Measurements from ENCODE around the gene TMEM212. TPM values are rescaled to one million over a fixed set of nuclear protein-coding genes. Genes with fewer than 3 reads are reported as not detected.

The TMEM212 gene
- total RNA-seq, 1 experiment from 2014 or later: not detected

DNA sequence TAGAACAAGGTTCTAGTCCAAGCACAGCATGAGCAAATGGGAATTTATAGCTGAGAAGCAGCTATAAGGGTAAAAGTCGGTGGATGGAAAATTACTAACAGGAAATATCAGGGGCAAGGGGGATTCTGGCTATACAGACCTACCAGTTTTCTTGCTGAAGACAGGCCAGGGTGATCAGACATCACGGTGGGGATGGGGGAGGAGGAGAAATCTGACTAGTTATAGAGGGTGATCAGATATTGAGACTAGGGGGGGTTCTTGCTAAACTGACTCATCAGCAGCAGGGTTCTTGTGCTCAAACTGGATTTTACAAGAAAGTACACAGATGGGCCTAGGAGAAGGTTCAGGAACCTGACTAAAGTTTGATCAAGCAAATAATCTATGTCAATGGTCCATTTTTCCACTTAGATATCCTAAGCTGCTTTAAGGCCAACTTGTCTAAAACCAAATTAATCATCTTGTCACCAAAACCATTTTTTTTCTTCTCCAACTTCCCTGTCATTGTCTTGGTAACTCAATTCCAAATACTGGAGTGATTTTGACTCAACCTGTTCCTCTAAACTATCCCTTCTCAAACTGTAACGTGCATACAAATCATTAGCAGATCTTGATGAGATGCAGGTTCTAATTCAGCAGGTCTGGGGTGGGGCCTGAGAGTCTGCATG, 4.6 kb downstream of the TMEM212 start:
- DNase-seq: no peak
- H3K4me1 Mint-ChIP-seq (ENCODE audit: low read depth, unreplicated experiment): peaks cover 26% of the 10 kb centered on the region
- no peak overlapping the region for H3K4me3 Mint-ChIP-seq (ENCODE audit: unreplicated experiment)
- intact Hi-C loops (cut with micrococcal nuclease; ENCODE audit: unreplicated experiment): no loop called here
- no peak overlapping the region for H3K4me3 ChIP-seq (ENCODE audit: low read depth, low read length)
- peaks cover 3% of the 10 kb centered on the region; the same call in 1 of the 2 replicates for H3K9me3 ChIP-seq
- H3K36me3 ChIP-seq (ENCODE audit: control insufficient read depth, insufficient read depth, low read length): no peaks in the 10 kb centered on the region
- CTCF ChIA-PET: no interaction called here
- no TSS peak for BruUV-seq (replicated peaks)
- H3K27me3 ChIP-seq (replicated peaks; ENCODE audit: control insufficient read depth, insufficient read depth, low read length): no peaks in the 10 kb centered on the region
- H3K27ac Mint-ChIP-seq (ENCODE audit: unreplicated experiment): no peak overlapping the region
- H3K9me3 Mint-ChIP-seq (ENCODE audit: unreplicated experiment): peaks cover 23% of the 10 kb centered on the region
- H3K36me3 Mint-ChIP-seq (ENCODE audit: insufficient read depth, unreplicated experiment): no peaks in the 10 kb centered on the region
- no peak for TF ChIP-seq CTCF (IDR thresholded peaks at IDR 0.05; ENCODE audit: insufficient read depth in 1 of 2, low read depth in 1 of 2, low read length in 1 of 2, severe bottlenecking in 1 of 2, unreplicated experiment in 1 of 2)
- H3K27me3 Mint-ChIP-seq (ENCODE audit: insufficient read depth, unreplicated experiment): no peaks in the 10 kb centered on the region
- peaks cover 14% of the 10 kb centered on the region for H3K4me1 ChIP-seq
- POLR2A ChIA-PET: no interaction called here

DNA sequence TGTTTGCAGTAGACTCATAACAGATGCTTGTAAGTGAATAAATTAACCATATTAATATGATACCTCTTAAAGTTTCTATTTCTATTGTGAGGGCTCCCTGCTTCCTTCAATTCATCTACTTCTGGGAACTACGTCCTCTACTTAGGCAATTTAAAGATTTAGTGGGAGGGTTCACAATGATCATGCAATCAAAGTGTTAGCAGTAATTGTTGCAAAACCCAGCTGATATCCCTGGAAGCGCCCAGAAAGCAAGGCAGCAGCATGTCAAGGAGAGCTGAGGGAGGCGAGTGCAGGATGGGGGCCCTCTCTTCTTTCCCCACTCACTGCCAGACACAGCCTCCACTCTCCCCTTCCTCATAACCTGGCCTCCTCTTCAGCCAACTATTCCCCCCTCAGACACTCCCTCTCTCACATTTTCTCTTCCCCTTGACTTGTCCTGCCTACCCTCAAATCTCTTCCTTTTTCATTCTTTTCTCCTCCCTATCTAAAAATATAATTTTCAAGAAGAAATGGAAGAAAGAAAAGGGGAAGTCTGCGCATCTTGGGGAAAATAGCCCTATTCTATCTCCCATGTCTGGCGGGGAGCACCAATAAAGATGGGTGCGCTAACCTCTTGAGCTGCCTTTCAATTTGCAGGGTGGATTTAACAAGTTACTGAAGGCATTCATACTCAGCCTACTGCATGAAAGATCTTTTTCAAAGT, 6.6 kb downstream of the TMEM212 start:
- H3K4me3 Mint-ChIP-seq (ENCODE audit: unreplicated experiment): no peak overlapping the region
- TF ChIP-seq CTCF (IDR thresholded peaks at IDR 0.05; ENCODE audit: insufficient read depth in 1 of 2, low read depth in 1 of 2, low read length in 1 of 2, severe bottlenecking in 1 of 2, unreplicated experiment in 1 of 2): no peak
- peaks cover 8% of the 10 kb centered on the region for H3K4me1 ChIP-seq
- H3K9me3 Mint-ChIP-seq (ENCODE audit: unreplicated experiment): peaks cover 35% of the 10 kb centered on the region
- peaks cover 23% of the 10 kb centered on the region for H3K4me1 Mint-ChIP-seq (ENCODE audit: low read depth, unreplicated experiment)
- intact Hi-C loops (cut with micrococcal nuclease; ENCODE audit: unreplicated experiment): no loop called here
- H3K36me3 ChIP-seq (ENCODE audit: control insufficient read depth, insufficient read depth, low read length): no peaks in the 10 kb centered on the region
- BruUV-seq (replicated peaks): no TSS peak
- H3K36me3 Mint-ChIP-seq (ENCODE audit: insufficient read depth, unreplicated experiment): no peaks in the 10 kb centered on the region
- ChIA-PET CTCF (no interaction called here), POLR2A (no interaction called here)
- no peaks in the 10 kb centered on the region for H3K27me3 Mint-ChIP-seq (ENCODE audit: insufficient read depth, unreplicated experiment)
- H3K27ac Mint-ChIP-seq (ENCODE audit: unreplicated experiment): no peak overlapping the region
- H3K27me3 ChIP-seq (replicated peaks; ENCODE audit: control insufficient read depth, insufficient read depth, low read length): no peaks in the 10 kb centered on the region
- peaks cover 16% of the 10 kb centered on the region for H3K9me3 ChIP-seq
- DNase-seq: no peak
- no peak overlapping the region for H3K4me3 ChIP-seq (ENCODE audit: low read depth, low read length)

DNA sequence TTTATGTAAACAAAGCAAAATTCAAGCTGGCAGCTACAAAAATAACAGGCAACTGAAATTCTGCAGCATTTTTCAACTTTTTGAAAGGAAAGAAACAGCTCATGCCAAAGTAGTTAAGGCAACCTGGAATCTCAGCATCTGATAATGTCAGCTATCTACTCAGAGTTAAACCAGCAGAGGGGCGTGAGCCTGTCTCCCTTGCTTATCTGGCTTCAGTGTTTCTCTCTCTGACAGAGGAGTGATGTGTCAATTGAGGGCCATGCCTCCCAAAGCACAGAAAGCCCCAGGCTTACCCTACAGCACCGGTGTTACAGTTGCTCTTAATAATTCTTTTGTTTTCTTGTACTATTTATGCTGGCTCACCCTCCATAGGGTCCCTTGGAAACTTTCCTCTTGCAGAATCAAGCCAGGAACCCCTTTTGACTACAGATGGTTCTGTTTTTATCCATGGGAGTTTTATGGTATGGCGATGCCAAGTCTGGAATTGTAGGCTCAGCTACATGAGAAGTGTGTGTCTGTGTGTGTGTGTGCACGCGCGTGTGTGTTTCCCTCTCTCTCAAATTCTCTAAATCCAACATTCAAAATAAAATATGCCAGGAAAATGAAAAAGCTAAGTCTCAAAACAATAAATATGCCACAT, 7.3 kb downstream of the TMEM212 start:
- ChIA-PET CTCF (no interaction called here), POLR2A (no interaction called here)
- intact Hi-C loops (cut with micrococcal nuclease; ENCODE audit: unreplicated experiment): no loop called here
- Histone ChIP-seq H3K27me3 (replicated peaks; ENCODE audit: control insufficient read depth, insufficient read depth, low read length) (no peaks in the 10 kb centered on the region), H3K4me3 (ENCODE audit: low read depth, low read length) (no peak overlapping the region), H3K36me3 (ENCODE audit: control insufficient read depth, insufficient read depth, low read length) (no peaks in the 10 kb centered on the region), H3K9me3 (peaks cover 22% of the 10 kb centered on the region), H3K4me1 (peaks cover 2% of the 10 kb centered on the region)
- Mint-ChIP-seq H3K27ac (ENCODE audit: unreplicated experiment) (peak overlapping the region; percentile 44), H3K9me3 (ENCODE audit: unreplicated experiment) (peaks cover 29% of the 10 kb centered on the region), H3K36me3 (ENCODE audit: insufficient read depth, unreplicated experiment) (no peaks in the 10 kb centered on the region), H3K27me3 (ENCODE audit: insufficient read depth, unreplicated experiment) (no peaks in the 10 kb centered on the region), H3K4me3 (ENCODE audit: unreplicated experiment) (no peak overlapping the region), H3K4me1 (ENCODE audit: low read depth, unreplicated experiment) (peaks cover 17% of the 10 kb centered on the region)
- TF ChIP-seq CTCF (IDR thresholded peaks at IDR 0.05; ENCODE audit: insufficient read depth in 1 of 2, low read depth in 1 of 2, low read length in 1 of 2, severe bottlenecking in 1 of 2, unreplicated experiment in 1 of 2): no peak
- no TSS peak for BruUV-seq (replicated peaks)
- no peak for DNase-seq
